ENCODE data around the gene GGTLC1.
"Not testable (repeated sequence)": the region's sequence is repeated elsewhere in the genome, so short reads cannot be mapped to it uniquely, and the experiment has no call there.

GGTLC1 gene

GRCh38 chr20:23981014-23981413 is 7.6 kb downstream of the GGTLC1 start:
- not testable (repeated sequence) for H4K20me1 ChIP-seq (ENCODE audit: low read depth, low read length); H3F3A ChIP-seq (ENCODE audit: insufficient read depth); H3K79me2 ChIP-seq (ENCODE audit: insufficient read depth, low read length); H3K9me2 ChIP-seq (replicated peaks; ENCODE audit: insufficient read depth, low read length); H3K9me3 ChIP-seq (ENCODE audit: insufficient read depth, low read length); H3K9ac ChIP-seq (ENCODE audit: low read length); H3K4me3 ChIP-seq (ENCODE audit: insufficient read depth, low read length, poor library complexity, severe bottlenecking); H3K27me3 ChIP-seq (ENCODE audit: low read length); H3K27ac ChIP-seq (ENCODE audit: low read depth, low read length); H3K4me2 ChIP-seq (ENCODE audit: low read depth, low read length, poor library complexity, severe bottlenecking); H2AFZ ChIP-seq (ENCODE audit: low read depth, low read length, severe bottlenecking); H3K36me3 ChIP-seq (ENCODE audit: low read length)

- not testable (repeated sequence) for H4K20me1 ChIP-seq (ENCODE audit: low read depth, low read length); H3K9ac ChIP-seq (ENCODE audit: low read length); H3K27ac ChIP-seq (ENCODE audit: low read depth, low read length); H2AFZ ChIP-seq (ENCODE audit: low read depth, low read length, severe bottlenecking); H3K9me2 ChIP-seq (replicated peaks; ENCODE audit: insufficient read depth, low read length); H3K9me3 ChIP-seq (ENCODE audit: insufficient read depth, low read length); H3F3A ChIP-seq (ENCODE audit: insufficient read depth); H3K79me2 ChIP-seq (ENCODE audit: insufficient read depth, low read length); H3K27me3 ChIP-seq (ENCODE audit: low read length); H3K36me3 ChIP-seq (ENCODE audit: low read length); H3K4me2 ChIP-seq (ENCODE audit: low read depth, low read length, poor library complexity, severe bottlenecking); H3K4me3 ChIP-seq (ENCODE audit: insufficient read depth, low read length, poor library complexity, severe bottlenecking)
Measured at GRCh38 chr20:23979899-23980811, 8.4 kb downstream of the GGTLC1 start.

GRCh38 chr20:23979380-23979779 is 9.2 kb downstream of the GGTLC1 start:
- H4K20me1 ChIP-seq (ENCODE audit: low read depth, low read length); H3K9me2 ChIP-seq (replicated peaks; ENCODE audit: insufficient read depth, low read length); H3K9ac ChIP-seq (ENCODE audit: low read length); H3F3A ChIP-seq (ENCODE audit: insufficient read depth); H3K27me3 ChIP-seq (ENCODE audit: low read length); H3K9me3 ChIP-seq (ENCODE audit: insufficient read depth, low read length); H2AFZ ChIP-seq (ENCODE audit: low read depth, low read length, severe bottlenecking); H3K36me3 ChIP-seq (ENCODE audit: low read length); H3K4me2 ChIP-seq (ENCODE audit: low read depth, low read length, poor library complexity, severe bottlenecking); H3K79me2 ChIP-seq (ENCODE audit: insufficient read depth, low read length); H3K27ac ChIP-seq (ENCODE audit: low read depth, low read length); H3K4me3 ChIP-seq (ENCODE audit: insufficient read depth, low read length, poor library complexity, severe bottlenecking): not testable (repeated sequence)

- H3K79me2 ChIP-seq (ENCODE audit: insufficient read depth, low read length); H3K9me2 ChIP-seq (replicated peaks; ENCODE audit: insufficient read depth, low read length); H3K9me3 ChIP-seq (ENCODE audit: insufficient read depth, low read length); H3F3A ChIP-seq (ENCODE audit: insufficient read depth); H3K4me3 ChIP-seq (ENCODE audit: insufficient read depth, low read length, poor library complexity, severe bottlenecking); H3K27me3 ChIP-seq (ENCODE audit: low read length); H3K4me2 ChIP-seq (ENCODE audit: low read depth, low read length, poor library complexity, severe bottlenecking); H3K36me3 ChIP-seq (ENCODE audit: low read length); H3K27ac ChIP-seq (ENCODE audit: low read depth, low read length); H2AFZ ChIP-seq (ENCODE audit: low read depth, low read length, severe bottlenecking); H3K9ac ChIP-seq (ENCODE audit: low read length); H4K20me1 ChIP-seq (ENCODE audit: low read depth, low read length): not testable (repeated sequence)
Measured at GRCh38 chr20:23978457-23978856, 10.1 kb downstream of the GGTLC1 start.

GRCh38 chr20:23974966-23975365 is 13.6 kb downstream of the GGTLC1 start:
- Histone ChIP-seq H3K27me3 (ENCODE audit: low read length) (no peaks in the 10 kb centered on the region), H3K79me2 (ENCODE audit: insufficient read depth, low read length) (no peaks in the 10 kb centered on the region), H3K27ac (ENCODE audit: low read depth, low read length) (no peak overlapping the region), H2AFZ (ENCODE audit: low read depth, low read length, severe bottlenecking) (no peak overlapping the region), H3K36me3 (ENCODE audit: low read length) (no peaks in the 10 kb centered on the region), H3K4me2 (ENCODE audit: low read depth, low read length, poor library complexity, severe bottlenecking) (no peak overlapping the region), H3K4me3 (ENCODE audit: insufficient read depth, low read length, poor library complexity, severe bottlenecking) (no peak overlapping the region), H3K9me3 (ENCODE audit: insufficient read depth, low read length) (no peaks in the 10 kb centered on the region), H3F3A (ENCODE audit: insufficient read depth) (no peaks in the 10 kb centered on the region), H4K20me1 (ENCODE audit: low read depth, low read length) (no peaks in the 10 kb centered on the region), H3K9ac (ENCODE audit: low read length) (no peak overlapping the region), H3K9me2 (replicated peaks; ENCODE audit: insufficient read depth, low read length) (no peaks in the 10 kb centered on the region)
- no peak for TF ChIP-seq CTCF (IDR thresholded peaks at IDR 0.05; ENCODE audit: insufficient read depth, low read length, poor library complexity, severe bottlenecking)
- TF ChIP-seq EZH2phosphoT487 (conservative IDR thresholded peaks at IDR 0.05; ENCODE audit: low read length): no peak

Data from SU-DHL-6 (cell line).